ENCODE results near the gene ARMC3.

Gene ARMC3

GRCh38 chr10:23079700-23080099, 151.8 kb downstream of the ARMC3 start:
- no peak for DNase-seq

- no peak for DNase-seq
Observed at GRCh38 chr10:23080262-23080661, 152.4 kb downstream of the ARMC3 start.

GRCh38 chr10:23081221-23081750, 153.4 kb downstream of the ARMC3 start:
- no peak for DNase-seq

GRCh38 chr10:23081891-23082290, 154.0 kb downstream of the ARMC3 start:
- no peak for DNase-seq
